Lower leg skin (tissue), 3 donors: ENCODE results near the gene SIPA1.

Experiments used
- POLR2A ChIP-seq, 2 donors: fragments of 450-650 bp; IDR thresholded peaks; one replicate each; pipeline ENCODE4 v1.6.1; 2016 to 2017; ENCODE audit warnings: antibody characterized with exemption in 2 of 2, mild to moderate bottlenecking in 1 of 2, moderate library complexity in 1 of 2
- TF ChIP-seq, protein P1 (sequence below), 3 donors: fragments of 450-650 bp; IDR thresholded peaks; one replicate each; pipeline ENCODE4 v1.5.1; 2016; ENCODE audit warnings: antibody characterized with exemption in 3 of 3, mild to moderate bottlenecking in 3 of 3, moderate library complexity in 2 of 3

DNA sequence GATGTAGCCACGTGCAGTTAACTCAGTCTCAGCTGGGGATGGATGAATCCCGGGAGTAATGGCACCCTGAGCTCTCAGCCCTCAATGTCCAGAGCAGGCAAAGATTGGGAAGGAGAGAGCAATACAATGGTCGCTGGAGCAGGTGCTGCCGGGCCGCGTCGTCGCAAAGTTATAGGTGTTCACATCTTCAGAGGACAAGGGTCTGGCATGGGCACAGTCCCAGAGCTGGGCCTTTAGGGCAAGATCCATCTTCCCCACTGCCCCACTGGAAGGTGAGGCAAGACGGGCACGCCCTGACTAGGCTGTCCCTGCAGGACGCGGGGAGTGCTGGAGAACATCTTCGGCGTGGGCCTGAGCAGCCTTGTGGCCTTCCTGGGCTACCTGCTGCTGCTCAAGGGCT is 14.7 kb upstream of the SIPA1 start:
- no peak for TF ChIP-seq POLR2A (IDR thresholded peaks at IDR 0.05)
- TF ChIP-seq, protein P1, sequence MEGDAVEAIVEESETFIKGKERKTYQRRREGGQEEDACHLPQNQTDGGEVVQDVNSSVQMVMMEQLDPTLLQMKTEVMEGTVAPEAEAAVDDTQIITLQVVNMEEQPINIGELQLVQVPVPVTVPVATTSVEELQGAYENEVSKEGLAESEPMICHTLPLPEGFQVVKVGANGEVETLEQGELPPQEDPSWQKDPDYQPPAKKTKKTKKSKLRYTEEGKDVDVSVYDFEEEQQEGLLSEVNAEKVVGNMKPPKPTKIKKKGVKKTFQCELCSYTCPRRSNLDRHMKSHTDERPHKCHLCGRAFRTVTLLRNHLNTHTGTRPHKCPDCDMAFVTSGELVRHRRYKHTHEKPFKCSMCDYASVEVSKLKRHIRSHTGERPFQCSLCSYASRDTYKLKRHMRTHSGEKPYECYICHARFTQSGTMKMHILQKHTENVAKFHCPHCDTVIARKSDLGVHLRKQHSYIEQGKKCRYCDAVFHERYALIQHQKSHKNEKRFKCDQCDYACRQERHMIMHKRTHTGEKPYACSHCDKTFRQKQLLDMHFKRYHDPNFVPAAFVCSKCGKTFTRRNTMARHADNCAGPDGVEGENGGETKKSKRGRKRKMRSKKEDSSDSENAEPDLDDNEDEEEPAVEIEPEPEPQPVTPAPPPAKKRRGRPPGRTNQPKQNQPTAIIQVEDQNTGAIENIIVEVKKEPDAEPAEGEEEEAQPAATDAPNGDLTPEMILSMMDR (IDR thresholded peaks at IDR 0.05): no peak
